ENCODE results near the gene DNM2.

- no peak for TF ChIP-seq CTCF (IDR thresholded peaks at IDR 0.05)
- peak; percentile 19 to 74 for TF ChIP-seq POLR2A (IDR thresholded peaks at IDR 0.05)
Observed at GRCh38 chr19:10742476-10742875, 24.6 kb downstream of the DNM2 start.

Data from Peyer's patch (tissue), 4 donors.